ENCODE results near the gene CDK14.

DNA sequence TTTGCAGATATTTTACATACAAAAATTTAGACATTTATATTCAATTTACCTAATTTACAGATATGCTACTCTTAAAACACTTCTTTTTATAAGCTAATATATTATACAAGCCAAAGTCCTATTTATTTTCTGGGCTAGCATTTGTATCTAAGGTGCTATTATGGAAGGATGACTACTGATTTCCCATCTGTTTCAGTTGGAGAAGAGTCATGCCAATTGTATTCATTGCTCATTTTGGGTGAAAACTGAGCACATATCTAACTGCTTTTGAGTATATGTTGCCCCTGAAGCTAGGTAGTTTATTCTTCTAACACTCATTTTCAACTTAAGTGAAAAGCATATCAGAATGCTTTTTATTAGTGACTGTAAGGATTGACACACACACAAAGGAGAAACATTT lies 172.9 kb downstream of the CDK14 start:
- TF ChIP-seq, protein P1, sequence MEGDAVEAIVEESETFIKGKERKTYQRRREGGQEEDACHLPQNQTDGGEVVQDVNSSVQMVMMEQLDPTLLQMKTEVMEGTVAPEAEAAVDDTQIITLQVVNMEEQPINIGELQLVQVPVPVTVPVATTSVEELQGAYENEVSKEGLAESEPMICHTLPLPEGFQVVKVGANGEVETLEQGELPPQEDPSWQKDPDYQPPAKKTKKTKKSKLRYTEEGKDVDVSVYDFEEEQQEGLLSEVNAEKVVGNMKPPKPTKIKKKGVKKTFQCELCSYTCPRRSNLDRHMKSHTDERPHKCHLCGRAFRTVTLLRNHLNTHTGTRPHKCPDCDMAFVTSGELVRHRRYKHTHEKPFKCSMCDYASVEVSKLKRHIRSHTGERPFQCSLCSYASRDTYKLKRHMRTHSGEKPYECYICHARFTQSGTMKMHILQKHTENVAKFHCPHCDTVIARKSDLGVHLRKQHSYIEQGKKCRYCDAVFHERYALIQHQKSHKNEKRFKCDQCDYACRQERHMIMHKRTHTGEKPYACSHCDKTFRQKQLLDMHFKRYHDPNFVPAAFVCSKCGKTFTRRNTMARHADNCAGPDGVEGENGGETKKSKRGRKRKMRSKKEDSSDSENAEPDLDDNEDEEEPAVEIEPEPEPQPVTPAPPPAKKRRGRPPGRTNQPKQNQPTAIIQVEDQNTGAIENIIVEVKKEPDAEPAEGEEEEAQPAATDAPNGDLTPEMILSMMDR (IDR thresholded peaks at IDR 0.05), result no peak
- no peak for TF ChIP-seq EP300 (IDR thresholded peaks at IDR 0.05)

Data from ovary (tissue), 3 donors.